Mesendoderm (in vitro differentiated cells): ENCODE measurements around the gene EEF2.
"Not testable (repeated sequence)": the region's sequence is repeated elsewhere in the genome, so short reads cannot be mapped to it uniquely, and the experiment has no call there.

Source experiments
- DNase-seq: peaks from one replicate; pipeline ENCODE4 v3.0.0; 2013
- H2AK5ac ChIP-seq: 2 replicates; pipeline ENCODE4 v1.6.1; 2013; ENCODE audit warnings: low read length, inconsistent platforms
- H2BK120ac ChIP-seq: 2 replicates; pipeline ENCODE4 v1.6.1; 2013; ENCODE audit warnings: low read depth, mild to moderate bottlenecking, low read length, moderate library complexity, mixed read lengths
- H2BK15ac ChIP-seq: replicated peaks from 2 replicates; pipeline ENCODE4 v1.6.1; 2013; ENCODE audit warnings: low read depth, mild to moderate bottlenecking, moderate library complexity
- H2BK5ac ChIP-seq: 2 replicates; pipeline ENCODE4 v1.6.1; 2013; ENCODE audit warnings: low read length, inconsistent platforms
- H3K18ac ChIP-seq: 2 replicates; pipeline ENCODE4 v1.6.1; 2013; ENCODE audit warnings: mild to moderate bottlenecking, low read length, mixed read lengths
- H3K23ac ChIP-seq: one replicate; pipeline ENCODE4 v1.6.1; 2013; ENCODE audit warnings: low read length
- H3K27ac ChIP-seq: 2 replicates; pipeline ENCODE4 v1.5.1; 2013; ENCODE audit warnings: low read depth, mild to moderate bottlenecking, inconsistent platforms, low read length, moderate library complexity
- H3K27me3 ChIP-seq: 2 replicates; pipeline ENCODE4 v1.6.1; 2013; ENCODE audit warnings: low read length, control low read depth, mild to moderate bottlenecking, inconsistent platforms; ENCODE audit not compliant: insufficient read depth, poor library complexity
- H3K36me3 ChIP-seq: 2 replicates; pipeline ENCODE4 v1.6.1; 2013; ENCODE audit warnings: low read length, inconsistent platforms; ENCODE audit not compliant: control insufficient read depth, insufficient read depth
- H3K4ac ChIP-seq: one replicate; pipeline ENCODE4 v1.6.1; 2013; ENCODE audit warnings: low read depth, mild to moderate bottlenecking, low read length, moderate library complexity
- H3K4me1 ChIP-seq: 2 replicates; pipeline ENCODE4 v1.6.1; 2013; ENCODE audit warnings: low read depth, low read length, inconsistent platforms; ENCODE audit not compliant: control insufficient read depth
- H3K4me2 ChIP-seq: 2 replicates; pipeline ENCODE4 v1.6.1; 2013; ENCODE audit warnings: low read length
- H3K4me3 ChIP-seq: 2 replicates; pipeline ENCODE4 v1.5.1; 2013; ENCODE audit warnings: mild to moderate bottlenecking, low read length
- H3K56ac ChIP-seq: one replicate; pipeline ENCODE4 v1.6.1; 2013; ENCODE audit warnings: low read length
- H3K79me1 ChIP-seq: 2 replicates; pipeline ENCODE4 v1.6.1; 2013; ENCODE audit warnings: low read length, inconsistent platforms
- H3K79me2 ChIP-seq: 2 replicates; pipeline ENCODE4 v1.6.1; 2013; ENCODE audit warnings: mild to moderate bottlenecking, low read length; ENCODE audit not compliant: control insufficient read depth, insufficient read depth
- H3K9ac ChIP-seq: 2 replicates; pipeline ENCODE4 v1.6.1; 2013; ENCODE audit warnings: low read length, inconsistent platforms
- H4K5ac ChIP-seq: one replicate; pipeline ENCODE4 v1.6.1; 2013; ENCODE audit warnings: low read length
- H4K8ac ChIP-seq: one replicate; pipeline ENCODE4 v1.6.1; 2013; ENCODE audit warnings: low read depth, mild to moderate bottlenecking, control low read depth, low read length, moderate library complexity
- WGBS: extraction: QIAGEN DNeasy Blood & Tissue Kit; methylation state at CpG from one replicate; pipeline ENCODE4 v1.1.7; 2013; ENCODE audit warnings: low lambda C conversion rate, missing lambda C conversion rate; ENCODE audit not compliant: insufficient coverage; ENCODE audit errors: extremely low coverage; 5-methylcytosine and 5-hydroxymethylcytosine counted together

EEF2 gene

GRCh38 chr19:4012092-4012974 is 27.1 kb upstream of the EEF2 start:
- WGBS = no CpG with 5 or more reads among the region's 27 CpGs
- peaks cover 23% of the 10 kb centered on the region for H3K79me1 ChIP-seq
- H4K5ac ChIP-seq = no peak overlapping the region
- H4K8ac ChIP-seq = no peak overlapping the region
- no peaks in the 10 kb centered on the region for H3K27me3 ChIP-seq
- no peak overlapping the region for H3K27ac ChIP-seq
- H2BK15ac ChIP-seq = no peak overlapping the region
- no peak overlapping the region for H3K56ac ChIP-seq
- no peak overlapping the region for H3K4me3 ChIP-seq
- H2AK5ac ChIP-seq = no peak overlapping the region
- DNase-seq = no peak
- H3K79me2 ChIP-seq = peaks cover 38% of the 10 kb centered on the region
- no peak overlapping the region for H3K9ac ChIP-seq
- H3K23ac ChIP-seq = no peak overlapping the region
- no peaks in the 10 kb centered on the region for H3K4me1 ChIP-seq
- no peak overlapping the region for H3K4ac ChIP-seq
- H3K36me3 ChIP-seq = peaks cover 2% of the 10 kb centered on the region
- no peak overlapping the region for H3K18ac ChIP-seq
- no peak overlapping the region for H2BK120ac ChIP-seq
- H2BK5ac ChIP-seq = no peak overlapping the region
- no peak overlapping the region for H3K4me2 ChIP-seq

- not testable (repeated sequence) for H2AK5ac ChIP-seq, H3K4me3 ChIP-seq, H4K5ac ChIP-seq, H2BK15ac ChIP-seq, H3K4ac ChIP-seq, H3K4me2 ChIP-seq, DNase-seq, H3K27ac ChIP-seq, H3K18ac ChIP-seq, H2BK5ac ChIP-seq, H3K9ac ChIP-seq, H3K36me3 ChIP-seq, H3K23ac ChIP-seq, H2BK120ac ChIP-seq, H4K8ac ChIP-seq, H3K4me1 ChIP-seq, H3K27me3 ChIP-seq, H3K56ac ChIP-seq
- H3K79me1 ChIP-seq = peaks cover 23% of the 10 kb centered on the region
- H3K79me2 ChIP-seq = peaks cover 38% of the 10 kb centered on the region
- WGBS = no CpG with 5 or more reads among the region's 6 CpGs
These were observed 26.2 kb upstream of the EEF2 start for GRCh38 chr19:4011430-4011829.

DNA sequence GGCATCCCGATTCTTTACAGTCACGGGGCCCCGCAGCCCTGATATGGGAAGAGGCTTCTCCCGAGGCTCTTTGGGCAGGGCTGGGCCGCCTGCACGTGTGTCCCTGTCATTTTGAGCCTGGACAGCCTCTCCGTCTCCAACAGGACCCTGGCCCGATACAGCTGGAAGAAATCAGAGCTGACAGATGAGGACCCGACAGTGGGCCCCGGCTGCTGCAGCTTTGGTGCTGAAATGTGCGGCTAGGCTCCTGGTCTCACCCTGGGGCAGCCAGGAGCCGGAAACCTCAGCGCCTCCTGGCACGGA is 25.5 kb upstream of the EEF2 start:
- Histone ChIP-seq H2BK120ac (no peak overlapping the region), H4K8ac (no peak overlapping the region), H3K4me3 (no peak overlapping the region), H3K4me2 (no peak overlapping the region), H3K18ac (no peak overlapping the region), H3K23ac (no peak overlapping the region), H3K56ac (no peak overlapping the region), H3K9ac (no peak overlapping the region), H3K79me1 (peaks cover 21% of the 10 kb centered on the region), H2BK15ac (no peak overlapping the region), H3K27me3 (no peaks in the 10 kb centered on the region), H3K36me3 (peaks cover 2% of the 10 kb centered on the region), H3K79me2 (peaks cover 38% of the 10 kb centered on the region), H2BK5ac (no peak overlapping the region), H3K4me1 (no peaks in the 10 kb centered on the region), H3K27ac (no peak overlapping the region), H4K5ac (no peak overlapping the region), H3K4ac (no peak overlapping the region), H2AK5ac (no peak overlapping the region)
- no peak for DNase-seq
- no CpG with 5 or more reads among the region's 14 CpGs for WGBS

- Histone ChIP-seq H2AK5ac (no peak overlapping the region), H3K18ac (no peak overlapping the region), H2BK120ac (no peak overlapping the region), H3K56ac (no peak overlapping the region), H3K79me2 (peaks cover 38% of the 10 kb centered on the region), H3K4me1 (no peaks in the 10 kb centered on the region), H4K8ac (no peak overlapping the region), H3K23ac (no peak overlapping the region), H3K4ac (no peak overlapping the region), H3K36me3 (peaks cover 2% of the 10 kb centered on the region), H3K9ac (no peak overlapping the region), H3K79me1 (peaks cover 20% of the 10 kb centered on the region), H3K4me2 (no peak overlapping the region), H2BK15ac (no peak overlapping the region), H3K27me3 (no peaks in the 10 kb centered on the region), H3K27ac (no peak overlapping the region), H2BK5ac (no peak overlapping the region), H3K4me3 (no peak overlapping the region), H4K5ac (no peak overlapping the region)
- no peak for DNase-seq
- no CpG with 5 or more reads among the region's 24 CpGs for WGBS
These were observed 24.9 kb upstream of the EEF2 start for GRCh38 chr19:4009990-4010807.

DNA sequence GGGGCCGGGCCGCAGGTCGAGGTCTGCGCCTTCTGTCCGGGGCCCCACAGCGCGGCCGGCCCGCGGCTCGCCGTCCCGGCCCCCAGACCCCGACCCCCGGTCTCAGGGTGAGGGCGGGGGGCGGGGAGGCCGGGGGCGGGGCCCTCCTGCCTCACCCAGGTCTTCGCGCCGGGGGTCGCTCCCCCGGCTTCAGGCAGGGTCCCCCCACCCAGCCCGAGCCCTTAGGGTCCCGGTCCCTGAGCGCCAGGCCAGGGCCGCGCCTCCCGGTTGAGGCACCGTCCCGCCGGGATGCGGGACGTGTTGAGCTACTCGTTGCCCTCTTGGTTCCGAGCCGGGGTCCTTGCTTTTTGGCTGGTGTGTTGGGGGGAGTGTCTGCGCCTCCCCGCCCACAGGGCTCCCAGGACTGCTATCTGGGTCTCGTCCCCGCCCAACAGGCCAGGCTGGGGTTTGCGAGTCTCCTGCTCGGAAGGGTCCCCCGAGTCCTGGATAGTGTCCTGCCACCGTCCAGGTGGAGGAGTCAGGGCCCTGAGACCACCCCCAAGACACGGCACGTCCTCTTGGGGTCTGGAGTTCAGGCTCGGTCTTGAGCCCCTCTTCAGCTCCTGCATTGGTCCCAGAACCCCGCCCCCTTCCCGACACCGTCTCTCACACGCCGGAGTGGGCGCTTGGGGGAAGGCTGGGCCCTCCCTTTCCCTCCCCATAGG is 22.7 kb upstream of the EEF2 start:
- H2BK15ac ChIP-seq = no peak overlapping the region
- H2AK5ac ChIP-seq = no peak overlapping the region
- H4K5ac ChIP-seq = no peak overlapping the region
- H2BK120ac ChIP-seq = no peak overlapping the region
- peak overlapping the region; percentile 72 for H3K4me2 ChIP-seq
- peak overlapping the region; percentile 57 for H3K27ac ChIP-seq
- H3K4ac ChIP-seq = peak overlapping the region; percentile 74
- H3K23ac ChIP-seq = no peak overlapping the region
- no peaks in the 10 kb centered on the region for H3K36me3 ChIP-seq
- H3K79me2 ChIP-seq = peaks cover 36% of the 10 kb centered on the region
- H3K4me1 ChIP-seq = no peaks in the 10 kb centered on the region
- peak; percentile 28 for DNase-seq
- WGBS = no CpG with 5 or more reads among the region's 55 CpGs
- peak overlapping the region; percentile 97 for H4K8ac ChIP-seq
- peak overlapping the region; percentile 78 for H3K18ac ChIP-seq
- H2BK5ac ChIP-seq = no peak overlapping the region
- H3K56ac ChIP-seq = peak overlapping the region; percentile 84
- H3K4me3 ChIP-seq = peak overlapping the region; percentile 75
- no peaks in the 10 kb centered on the region for H3K27me3 ChIP-seq
- H3K9ac ChIP-seq = peak overlapping the region; percentile 75
- peaks cover 14% of the 10 kb centered on the region for H3K79me1 ChIP-seq
